Endothelial cell of umbilical vein (primary cell): Measurements from ENCODE around the gene MAEL.

Source experiments
- POLR2AphosphoS5 ChIP-seq: IDR thresholded peaks from 2 replicates; pipeline ENCODE4 v1.6.1; 2012; ENCODE audit warnings: low read depth, mild to moderate bottlenecking, control low read depth, low read length, moderate library complexity; ENCODE audit not compliant: insufficient read depth
- TF ChIP-seq, protein P1 (sequence below), 2 donors: IDR thresholded peaks; 1 replicate in 1 of 2; 2 replicates in 1 of 2; pipeline ENCODE4 v1.5.1; 2011; ENCODE audit warnings: low read length in 2 of 2, mild to moderate bottlenecking in 2 of 2, moderate library complexity in 2 of 2, control low read depth in 1 of 2, inconsistent platforms in 1 of 2, low read depth in 1 of 2; ENCODE audit not compliant: insufficient read depth in 1 of 2; ENCODE audit errors: extremely low read depth in 1 of 2

DNA sequence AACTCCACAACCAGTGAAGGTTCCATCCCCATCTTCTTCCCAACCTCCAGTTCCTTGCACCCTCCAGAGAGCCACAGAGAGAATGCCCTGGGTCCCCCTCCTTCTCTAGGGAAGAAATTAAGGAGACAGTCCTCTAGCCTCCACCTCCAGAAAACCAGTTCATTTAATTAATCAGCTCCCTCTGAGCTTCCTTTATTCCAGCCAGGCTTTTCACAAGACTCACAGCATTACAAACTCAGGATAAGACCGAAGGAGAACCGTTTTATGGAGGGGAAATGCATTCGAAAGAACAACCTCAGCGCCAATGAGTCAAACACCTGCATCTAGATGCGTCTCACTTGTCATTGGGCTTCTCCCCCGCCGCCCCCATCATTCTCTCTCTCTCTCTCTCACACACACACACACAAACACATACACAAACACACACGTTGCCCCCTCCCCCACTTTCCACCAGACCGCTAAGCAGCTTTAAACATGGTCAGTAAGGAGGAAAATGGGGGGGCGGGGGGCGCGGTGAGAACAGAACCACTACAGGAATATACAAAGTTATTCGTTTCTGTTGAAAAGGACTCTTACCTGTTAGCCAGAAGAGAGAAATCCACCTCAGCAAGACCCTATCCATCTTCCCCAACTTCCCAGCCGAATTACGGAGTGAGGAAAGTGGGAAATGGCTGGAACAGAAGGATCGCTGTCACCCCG, 14.3 kb upstream of the MAEL start:
- TF ChIP-seq, protein P1, sequence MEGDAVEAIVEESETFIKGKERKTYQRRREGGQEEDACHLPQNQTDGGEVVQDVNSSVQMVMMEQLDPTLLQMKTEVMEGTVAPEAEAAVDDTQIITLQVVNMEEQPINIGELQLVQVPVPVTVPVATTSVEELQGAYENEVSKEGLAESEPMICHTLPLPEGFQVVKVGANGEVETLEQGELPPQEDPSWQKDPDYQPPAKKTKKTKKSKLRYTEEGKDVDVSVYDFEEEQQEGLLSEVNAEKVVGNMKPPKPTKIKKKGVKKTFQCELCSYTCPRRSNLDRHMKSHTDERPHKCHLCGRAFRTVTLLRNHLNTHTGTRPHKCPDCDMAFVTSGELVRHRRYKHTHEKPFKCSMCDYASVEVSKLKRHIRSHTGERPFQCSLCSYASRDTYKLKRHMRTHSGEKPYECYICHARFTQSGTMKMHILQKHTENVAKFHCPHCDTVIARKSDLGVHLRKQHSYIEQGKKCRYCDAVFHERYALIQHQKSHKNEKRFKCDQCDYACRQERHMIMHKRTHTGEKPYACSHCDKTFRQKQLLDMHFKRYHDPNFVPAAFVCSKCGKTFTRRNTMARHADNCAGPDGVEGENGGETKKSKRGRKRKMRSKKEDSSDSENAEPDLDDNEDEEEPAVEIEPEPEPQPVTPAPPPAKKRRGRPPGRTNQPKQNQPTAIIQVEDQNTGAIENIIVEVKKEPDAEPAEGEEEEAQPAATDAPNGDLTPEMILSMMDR (IDR thresholded peaks at IDR 0.05; ENCODE audit: extremely low read depth in 1 of 2, insufficient read depth in 1 of 2, low read depth in 1 of 2, low read length in 2 of 2): no peak
- no peak for TF ChIP-seq POLR2AphosphoS5
